Sciatic nerve (tissue), 2 donors: ENCODE measurements around the gene FOXC1. TPM values are rescaled to one million over a fixed set of nuclear protein-coding genes. Genes with fewer than 3 reads are reported as not detected.

Experiments used
- ATAC-seq: fragments of 200-7000 bp; cut with Tn5 transposase; one replicate; pipeline ENCODE4 v1.9.1; 2020; ENCODE audit warnings: mild to moderate bottlenecking, moderate library complexity
- DNase-seq: peaks from one replicate; pipeline ENCODE4 v3.0.0-alpha.2; 2020; ENCODE audit warnings: low spot score
- intact Hi-C: fragments of 100-400 bp; cut with DNase I; formaldehyde crosslinking; loops from one replicate; pipeline ENCODE4 v1.14.2; 2022
- total RNA-seq: library from RNA; stranded (reverse); fragmentation: NEBNext Ultra II Directional; extraction: Animal tissue kit (Norgen Biotek cat#: 25700); gene quantifications from one replicate; pipeline ENCODE4 v1.2.1, GENCODE V29; 2021
- donor health status: DM: no; HTN: no; CAD: no.
- donor health status: DM: no; HTN: no; CAD: no.

Gene FOXC1
- total RNA-seq, 1 donor from 2014 or later: 61.8 TPM

DNA sequence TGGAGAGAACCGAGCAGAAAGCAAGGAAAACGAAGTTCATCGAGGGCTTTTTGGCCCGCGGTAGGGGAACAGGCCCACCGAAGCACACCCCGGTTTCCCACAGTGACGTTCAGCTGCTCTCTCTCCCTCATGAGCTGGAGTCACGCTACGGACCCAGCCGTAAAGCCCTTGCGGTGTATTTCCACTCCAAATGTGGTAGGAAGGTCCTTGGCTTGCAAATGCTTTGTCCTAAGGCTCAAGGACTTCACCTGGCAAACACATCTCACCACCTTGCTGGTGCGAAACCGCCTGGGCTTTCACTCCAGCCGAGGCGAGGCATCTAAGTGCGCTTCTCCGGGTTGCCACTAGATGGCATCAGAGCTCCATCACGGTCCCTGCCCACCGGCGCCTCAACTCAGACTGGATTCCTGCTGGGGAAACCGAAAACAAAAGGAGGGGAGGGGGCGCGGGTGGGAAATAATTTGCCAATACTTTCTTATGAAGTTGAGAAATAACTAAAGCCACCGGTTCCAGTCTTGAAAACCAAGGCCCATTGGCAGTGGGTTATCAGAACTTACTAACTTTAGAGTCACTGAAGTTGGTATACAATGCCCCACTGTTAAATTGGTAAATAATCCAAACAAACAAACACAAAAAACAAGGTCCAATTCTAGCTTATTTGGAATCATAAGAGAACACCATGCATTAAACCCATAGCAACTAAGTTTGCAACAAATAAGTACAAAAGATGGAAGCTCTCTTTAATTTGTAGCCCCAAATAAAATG is 13.4 kb upstream of the FOXC1 start:
- intact Hi-C loops: no loop called here
- peak; percentile 79 for DNase-seq
- ATAC-seq: peak; percentile 89

DNA sequence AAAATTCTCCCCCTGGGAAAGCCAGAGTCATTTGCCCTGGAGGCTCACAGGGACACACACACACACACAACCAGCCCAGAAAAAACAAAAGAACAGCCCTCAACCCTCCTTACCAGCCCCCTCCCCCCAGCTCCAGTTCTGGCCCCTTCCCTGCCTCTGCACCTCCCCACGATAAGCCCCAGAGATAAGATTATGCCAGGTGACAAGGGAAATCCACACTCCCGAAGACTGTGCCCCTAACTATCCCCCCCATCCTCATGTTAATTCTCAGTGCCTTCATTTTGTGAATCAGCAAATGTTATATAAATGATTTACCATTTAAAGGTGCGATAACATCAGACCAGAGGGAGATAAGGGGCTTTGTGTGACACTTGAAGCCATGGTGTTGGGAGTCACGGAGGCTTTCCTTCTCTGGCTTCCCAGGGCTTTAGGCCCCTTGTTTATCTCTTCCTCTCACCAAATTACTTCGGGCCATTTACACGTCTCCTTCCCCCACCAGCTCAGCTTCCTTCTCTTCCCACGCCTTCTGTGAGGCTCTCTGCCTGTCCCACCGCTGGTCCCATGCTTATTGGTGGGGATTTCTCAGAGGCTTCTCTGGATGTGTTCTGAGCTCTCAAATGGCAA is 12.5 kb upstream of the FOXC1 start:
- intact Hi-C loops: no loop called here
- DNase-seq (no peak), ATAC-seq (no peak)

DNA sequence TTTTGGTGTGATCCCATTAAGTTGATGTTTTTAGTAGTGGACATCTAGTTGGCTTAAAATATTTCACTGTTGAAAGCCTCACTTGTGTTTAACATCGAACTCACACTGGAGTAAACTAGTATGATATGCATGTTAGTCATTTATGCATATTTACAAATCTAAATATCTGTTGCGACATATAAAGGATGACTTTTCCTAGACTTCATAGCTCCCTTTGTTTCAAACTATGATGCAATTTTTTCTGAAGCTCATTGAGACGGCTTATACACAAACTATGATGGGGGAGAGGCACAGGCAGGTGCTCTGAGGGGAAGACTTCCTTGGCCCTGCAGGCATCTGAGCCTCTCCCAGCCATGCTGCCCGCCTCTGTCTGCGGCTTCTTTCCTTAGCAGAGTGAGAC is 11.8 kb upstream of the FOXC1 start:
- no peak for ATAC-seq
- intact Hi-C loops: no loop called here
- no peak for DNase-seq

DNA sequence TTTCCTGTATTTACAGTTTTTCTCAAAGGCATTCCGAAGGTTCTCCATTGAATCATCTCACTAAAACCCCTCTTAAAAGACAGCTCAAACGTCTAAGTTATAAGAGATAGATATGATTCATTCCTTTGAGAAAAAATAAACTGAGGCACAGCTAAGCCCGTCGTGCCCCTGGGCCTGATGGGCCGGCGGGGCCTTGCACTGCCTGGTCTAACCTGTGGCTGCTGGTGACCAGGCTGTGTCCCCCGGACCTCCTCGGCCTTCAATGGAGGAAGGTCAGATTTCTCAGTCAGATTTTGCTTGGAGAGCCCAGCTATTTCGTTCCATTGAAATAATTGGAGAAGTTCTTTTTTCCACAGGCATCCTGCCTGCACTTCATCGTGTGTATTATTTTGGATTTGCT is 11.3 kb upstream of the FOXC1 start:
- intact Hi-C loops: no loop called here
- ATAC-seq (no peak), DNase-seq (no peak)

DNA sequence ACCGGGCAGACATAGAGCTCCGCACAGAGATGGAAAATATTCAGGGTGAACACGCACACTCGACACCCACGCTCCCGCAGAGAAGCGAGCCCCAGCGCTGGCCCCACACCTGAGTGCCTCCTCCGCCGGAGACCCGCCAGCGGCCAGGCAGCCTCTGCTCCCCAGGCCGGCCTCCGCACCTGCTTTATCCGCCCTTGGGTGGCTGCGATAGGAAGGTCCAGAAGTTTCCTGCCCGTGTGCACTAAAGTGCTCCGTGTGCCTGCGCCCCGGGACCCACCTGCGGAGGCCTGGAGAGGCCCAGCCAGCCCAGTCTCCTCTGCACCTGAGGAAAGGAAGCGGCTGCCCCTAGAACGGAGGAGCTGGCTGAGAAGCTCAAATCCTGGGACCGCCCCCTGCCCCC is 10.8 kb upstream of the FOXC1 start:
- DNase-seq: no peak
- intact Hi-C loops: no loop called here
- ATAC-seq: no peak

DNA sequence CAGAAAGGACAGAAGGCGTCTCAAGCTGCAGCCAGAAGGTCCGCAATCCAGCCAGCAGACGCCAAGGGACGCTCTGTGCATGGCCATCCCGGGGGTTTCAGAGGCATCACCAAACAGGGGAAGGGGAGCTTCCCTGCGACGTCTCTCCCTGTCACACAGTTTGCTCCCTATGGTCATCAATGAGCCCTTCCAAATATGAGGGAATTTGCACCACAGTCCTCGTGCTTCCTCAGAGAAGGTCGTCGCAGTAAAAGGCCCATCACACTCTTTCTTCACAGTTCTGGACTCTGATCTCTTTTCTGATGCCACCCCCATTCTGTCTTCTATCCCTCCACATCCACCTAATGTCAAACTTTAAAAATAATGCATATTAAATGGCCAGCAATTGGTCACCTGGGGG is 10.2 kb upstream of the FOXC1 start:
- ATAC-seq (no peak), DNase-seq (no peak)
- intact Hi-C loops: no loop called here

DNA sequence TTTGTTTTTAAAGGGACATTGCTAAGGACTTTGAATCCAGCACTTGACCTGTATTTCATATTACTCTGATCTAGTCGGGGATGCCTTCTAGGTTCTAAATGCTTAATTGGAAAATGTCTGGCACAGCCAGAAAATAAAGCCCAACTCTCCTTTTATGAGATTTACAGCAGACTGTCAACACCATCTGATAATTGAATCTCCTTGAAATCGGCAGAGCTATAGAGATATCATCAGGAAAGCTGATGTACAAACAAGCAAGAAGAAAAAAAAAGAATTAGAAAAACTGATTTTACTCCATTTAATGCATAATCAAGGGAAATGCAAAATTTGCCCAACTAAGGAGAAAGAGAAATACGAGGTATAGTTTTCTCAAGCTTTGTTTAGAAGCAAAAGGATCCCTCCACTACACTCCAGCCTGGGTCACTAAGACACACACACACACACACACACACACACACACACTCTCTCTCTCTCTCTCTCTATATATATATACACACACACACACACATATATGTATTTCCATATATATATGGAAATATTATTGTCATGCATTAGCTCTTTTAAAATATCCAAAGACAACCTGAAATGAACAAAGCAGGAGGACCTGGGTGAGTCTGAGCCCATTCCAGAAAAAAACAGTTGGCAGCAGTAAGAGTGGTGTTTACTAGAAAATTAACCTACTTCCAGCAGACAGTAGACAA is 9.5 kb upstream of the FOXC1 start:
- no peak for ATAC-seq
- no peak for DNase-seq
- intact Hi-C loops: loop anchor here (5.0 kb wide), 4 partner anchors 507 to 1037 kb away; no protein-coding TSS in a partner anchor

DNA sequence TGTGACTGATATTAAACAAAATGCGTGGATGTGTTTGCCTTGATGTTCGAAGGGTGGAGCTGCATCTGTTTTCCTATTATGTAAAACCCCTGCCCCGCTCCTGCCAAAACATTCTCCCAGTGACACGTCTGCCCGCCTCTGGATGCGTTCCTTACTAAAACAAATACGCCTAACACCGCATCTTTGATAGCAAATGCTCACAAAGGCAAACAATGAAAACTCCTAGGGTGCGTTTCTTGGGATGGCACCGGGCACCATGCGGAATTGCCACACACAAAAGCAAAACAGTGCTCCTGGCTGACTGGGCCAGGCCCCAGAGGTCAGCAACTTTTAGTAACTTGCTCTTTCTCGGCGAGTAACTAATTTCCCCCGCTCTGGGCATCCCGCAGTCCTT is 9.0 kb upstream of the FOXC1 start:
- intact Hi-C loops: loop anchor here (5.0 kb wide), 4 partner anchors 507 to 1037 kb away; no protein-coding TSS in a partner anchor
- no peak for DNase-seq

DNA sequence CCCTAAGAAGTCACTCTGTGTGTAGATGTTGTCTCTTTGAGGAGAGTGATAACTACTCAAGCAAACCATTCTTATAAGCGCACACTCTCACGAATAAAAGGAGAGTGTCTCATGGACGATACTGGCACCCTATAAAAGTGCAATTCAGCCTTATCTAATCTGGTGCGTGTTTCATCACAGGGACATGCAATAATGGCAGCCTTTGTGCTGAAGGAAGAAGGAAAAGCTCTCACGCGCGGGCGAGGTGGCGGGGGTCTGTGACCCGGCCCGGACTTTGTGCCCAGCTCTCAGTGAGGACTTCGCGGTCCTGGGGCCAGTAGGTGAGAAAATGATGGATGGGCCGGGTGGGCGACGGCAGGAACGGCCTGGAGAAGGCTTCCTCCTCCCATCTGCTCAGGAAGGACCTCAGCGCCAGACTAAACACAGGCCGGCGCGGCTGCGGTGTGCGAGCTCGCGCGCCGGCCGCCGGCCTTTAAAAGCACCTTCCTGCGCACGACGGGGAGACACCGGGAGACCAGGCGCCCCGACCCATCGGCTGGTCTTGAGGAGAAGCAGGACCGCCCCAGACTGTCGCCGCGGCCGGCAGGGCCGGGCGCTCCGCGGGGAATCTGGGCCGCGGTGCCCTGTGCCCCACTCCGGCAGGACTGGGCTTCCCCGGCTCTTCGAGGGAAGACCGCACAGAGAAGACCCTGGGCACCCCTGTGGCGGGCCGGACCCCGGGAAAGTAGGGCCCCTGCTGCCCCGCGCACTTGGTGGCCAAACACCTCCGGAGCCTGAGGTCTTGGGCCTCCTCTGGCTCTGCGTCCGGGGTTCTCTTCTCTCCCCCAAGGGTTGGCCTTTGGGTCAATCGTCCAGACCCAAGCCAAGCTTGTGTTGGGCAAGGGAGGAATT is 8.3 kb upstream of the FOXC1 start:
- DNase-seq (no peak), ATAC-seq (no peak)
- intact Hi-C loops: loop anchor here (5.0 kb wide), 4 partner anchors 506 to 1036 kb away; no protein-coding TSS in a partner anchor

More for the DNA sequence above, 9.0 kb upstream of the FOXC1 start:
- no peak for ATAC-seq

DNA sequence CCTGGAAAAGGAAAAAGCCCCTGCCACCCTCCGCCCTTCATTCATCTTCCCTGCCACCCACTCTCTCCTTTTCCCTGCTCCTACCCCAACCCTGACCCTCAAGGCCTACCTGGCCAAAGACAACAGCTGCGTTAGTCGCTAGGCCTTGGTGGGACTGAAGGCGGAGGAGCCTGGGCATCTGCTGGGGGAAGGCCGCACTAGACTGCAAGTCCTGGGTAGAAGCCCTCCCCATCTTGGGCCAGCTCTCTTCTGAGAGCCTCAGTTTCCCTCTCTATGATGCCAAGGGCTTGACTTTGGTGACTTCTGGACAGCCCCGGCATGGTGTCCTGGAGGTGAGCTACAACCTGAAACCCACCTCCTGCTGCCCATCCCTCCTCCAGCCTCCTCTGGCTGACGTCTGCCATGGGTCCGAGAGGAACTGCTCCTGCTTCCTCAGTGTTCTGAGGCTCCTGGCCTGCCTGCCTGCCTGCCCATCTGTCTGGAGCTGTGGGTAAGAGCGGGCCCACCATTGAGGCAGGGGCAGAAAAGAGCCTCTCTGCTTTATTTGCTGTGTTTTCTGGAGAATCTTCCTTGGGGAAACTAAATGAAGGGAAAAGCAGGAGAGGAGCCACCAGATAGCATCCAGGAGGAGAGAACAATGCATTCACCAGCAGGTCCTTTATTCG is 7.5 kb upstream of the FOXC1 start:
- DNase-seq (no peak), ATAC-seq (no peak)
- intact Hi-C loops: loop anchor here (5.0 kb wide), 4 partner anchors 505 to 1035 kb away; no protein-coding TSS in a partner anchor

DNA sequence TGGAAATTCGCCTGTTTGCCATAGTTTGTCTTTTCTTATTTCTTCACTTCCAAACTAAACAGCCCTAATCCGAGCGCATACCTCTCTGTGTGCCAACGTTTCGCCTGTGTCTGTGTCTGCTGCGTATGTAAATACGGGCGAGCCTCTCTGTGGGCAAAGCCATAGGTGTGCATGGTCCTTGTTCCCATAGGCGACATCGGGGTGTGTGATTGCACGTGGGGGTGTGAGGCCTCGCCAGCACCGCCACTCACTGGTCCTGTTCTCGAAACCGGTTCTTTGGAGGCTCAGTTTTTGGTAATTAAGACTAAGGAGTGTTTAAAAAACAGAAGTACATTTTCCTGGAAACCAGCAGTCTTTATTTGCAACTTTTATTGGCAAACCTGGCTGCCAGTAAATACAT is 6.0 kb upstream of the FOXC1 start:
- no peak for ATAC-seq

DNA sequence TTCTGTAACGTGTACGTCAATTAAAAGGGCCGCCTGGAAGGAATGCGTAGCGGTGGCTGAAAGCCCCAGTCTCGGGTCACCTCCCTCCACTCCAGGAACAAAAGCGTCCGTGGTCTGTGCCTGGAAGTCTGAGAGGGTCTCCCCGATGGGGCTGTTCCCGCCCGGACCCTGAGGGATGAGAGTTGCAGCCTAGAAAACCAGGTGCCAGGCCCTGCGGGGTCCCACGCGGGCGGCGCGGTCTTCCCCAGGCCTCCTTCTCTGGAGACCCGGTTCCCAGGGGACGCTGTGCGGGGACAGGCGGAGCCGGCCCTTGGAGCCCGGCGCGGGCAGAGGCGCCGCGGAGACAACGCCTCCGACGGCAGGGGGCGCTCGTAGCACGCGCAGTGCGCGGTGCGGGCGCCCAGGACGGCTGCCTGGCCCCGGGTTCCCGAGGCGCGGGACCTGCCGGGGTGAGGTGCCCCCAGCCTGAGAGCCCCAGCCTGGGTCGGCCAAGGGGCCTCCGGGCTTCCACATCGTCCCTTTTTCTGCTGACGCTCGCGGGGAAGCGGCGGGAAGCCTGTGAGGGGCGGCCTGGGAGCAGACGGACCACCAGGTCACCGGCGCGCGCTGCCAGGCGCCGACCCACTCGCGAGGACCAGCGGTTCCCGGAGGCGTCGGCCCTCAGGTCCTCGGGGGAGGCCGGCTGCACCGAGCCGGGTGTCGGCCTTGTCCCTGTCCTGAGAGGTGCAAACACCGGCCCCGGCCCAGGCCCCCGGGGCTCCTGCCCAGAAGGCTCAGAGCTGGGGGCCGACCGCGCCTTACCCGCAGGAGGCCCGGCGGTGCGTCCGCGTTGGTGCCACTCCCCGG is 5.3 kb upstream of the FOXC1 start:
- intact Hi-C loops: loop anchor here (5.0 kb wide), 4 partner anchors 503 to 1033 kb away; no protein-coding TSS in a partner anchor
- ATAC-seq: peak; percentile 65
- DNase-seq: peak; percentile 85

More for the DNA sequence above, 6.0 kb upstream of the FOXC1 start:
- intact Hi-C loops: loop anchor here (5.0 kb wide), 4 partner anchors 504 to 1034 kb away; no protein-coding TSS in a partner anchor
- no peak for DNase-seq

DNA sequence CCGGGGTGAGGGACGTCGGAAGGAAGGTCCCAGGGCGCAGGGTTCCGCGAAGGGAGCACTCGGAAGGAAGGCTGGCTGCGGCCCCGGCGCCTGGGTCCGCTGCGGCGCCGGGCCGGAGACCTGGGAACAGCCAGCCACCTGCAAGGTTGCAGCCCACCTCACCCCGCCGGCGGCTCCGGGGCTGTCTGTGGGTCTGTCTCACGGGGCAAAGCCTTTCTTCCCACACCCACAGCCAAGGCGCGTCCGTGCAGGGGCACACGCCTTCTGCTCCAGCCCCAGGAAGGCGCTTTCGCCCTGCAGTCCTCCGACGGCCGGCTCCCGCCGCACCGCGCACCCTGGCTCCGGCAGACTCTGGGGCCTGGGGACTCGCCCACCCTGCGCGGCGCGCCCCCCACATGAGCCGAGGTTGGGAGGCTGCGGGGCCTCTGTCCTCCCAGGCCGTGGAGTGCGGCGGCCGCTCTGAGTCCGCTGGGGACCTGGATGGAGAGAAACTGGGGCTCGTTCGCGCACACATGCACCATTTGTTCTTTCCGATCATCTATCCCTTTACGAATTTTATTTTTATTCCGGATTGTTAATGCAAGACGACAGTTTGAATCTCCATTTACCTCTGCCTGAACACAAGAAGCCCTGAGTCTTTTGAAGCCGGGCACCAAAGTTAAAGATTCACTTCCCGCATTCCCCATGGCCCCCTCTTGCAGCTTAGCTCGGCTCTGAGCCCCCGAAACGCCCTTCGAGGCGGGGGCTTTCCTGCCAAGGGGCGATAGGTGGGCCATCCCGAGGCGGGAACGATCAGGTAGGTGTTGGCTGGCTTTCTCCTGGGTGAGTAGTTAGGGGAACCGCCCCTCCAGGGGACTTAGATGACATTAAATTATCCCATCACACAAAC is 4.5 kb upstream of the FOXC1 start:
- DNase-seq (no peak), ATAC-seq (no peak)

DNA sequence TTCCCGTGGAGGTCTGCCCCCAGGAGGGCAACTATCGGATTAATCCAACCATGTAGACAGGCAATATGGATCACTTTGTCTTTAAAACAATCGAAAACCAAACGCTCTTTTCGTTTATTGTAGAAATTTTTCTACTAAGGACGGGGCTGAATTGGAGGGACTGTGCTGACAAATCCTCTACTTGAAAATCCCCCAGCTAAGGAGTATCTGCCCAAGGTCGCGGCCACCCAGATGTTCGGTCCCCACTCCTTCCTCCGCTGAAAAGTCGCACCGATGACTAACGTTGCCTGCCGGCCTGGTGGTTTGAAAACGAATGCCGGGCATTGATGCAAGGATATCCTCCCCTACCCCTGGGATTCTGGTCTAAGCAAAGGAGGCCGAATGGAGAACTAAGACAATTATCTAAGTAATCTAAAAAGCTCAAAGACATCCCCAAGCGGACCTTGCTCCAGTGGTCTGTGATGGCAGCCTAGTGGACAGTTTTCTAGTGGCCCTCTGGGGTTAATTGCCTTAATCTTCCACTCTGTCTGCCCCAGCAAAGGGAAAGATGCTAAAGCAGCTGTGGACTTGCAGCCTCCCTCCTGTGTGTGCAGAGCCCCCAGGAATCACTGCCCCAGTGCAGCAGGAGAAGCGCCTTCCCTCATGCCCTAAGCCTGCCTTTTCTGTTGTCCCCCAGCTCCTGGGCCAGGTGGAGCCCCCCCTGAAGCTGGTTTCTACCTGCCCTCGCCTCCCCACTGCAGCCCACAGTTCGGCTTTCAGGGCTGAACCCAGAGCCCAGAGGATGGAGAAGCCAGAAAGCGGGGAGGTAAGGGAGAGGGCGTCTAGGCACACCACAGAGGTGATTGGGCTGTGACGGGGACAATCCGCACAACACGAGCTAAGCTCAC is 3.6 kb upstream of the FOXC1 start:
- no peak for DNase-seq
- ATAC-seq: no peak
- intact Hi-C loops: no loop called here

More for the DNA sequence above, 4.5 kb upstream of the FOXC1 start:
- intact Hi-C loops: no loop called here

DNA sequence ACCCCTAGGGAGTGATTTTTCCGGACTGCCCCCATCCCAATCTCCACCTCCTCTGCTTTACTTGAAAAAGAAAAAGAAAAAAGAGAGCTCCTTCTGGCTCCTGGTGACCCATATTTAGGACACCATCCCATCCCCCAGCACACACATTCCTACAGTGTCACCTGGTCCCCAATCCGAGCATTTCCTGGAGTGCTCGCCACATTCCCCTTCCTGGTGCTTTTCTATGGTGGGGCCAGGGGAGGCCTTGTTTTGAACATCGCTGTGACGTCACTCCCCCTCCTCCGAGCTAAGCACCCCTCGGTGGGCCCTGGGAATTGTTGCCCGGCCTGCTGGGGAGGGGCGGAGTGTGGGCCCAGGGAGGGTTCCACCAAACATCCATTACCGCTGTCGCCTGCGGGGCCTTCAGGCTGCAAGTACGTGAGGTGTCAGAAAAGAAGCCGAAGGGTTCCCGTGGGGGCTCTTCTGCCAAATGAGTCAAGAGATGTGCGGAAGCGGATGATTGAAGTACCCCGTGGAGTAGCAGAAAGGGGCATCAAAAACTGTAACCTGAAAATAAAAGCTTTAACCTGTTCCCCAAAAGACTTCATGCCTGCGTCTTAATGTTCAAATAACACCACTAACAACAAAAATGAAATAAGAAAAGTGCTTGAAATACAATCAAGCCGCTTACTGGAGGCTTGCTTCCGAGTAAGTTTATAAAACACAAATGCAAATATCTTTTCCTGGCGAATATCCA is 2.8 kb upstream of the FOXC1 start:
- no peak for DNase-seq
- ATAC-seq: no peak
- intact Hi-C loops: no loop called here
